H1 (cell line): ENCODE data around the gene ARHGEF11. TPM values are rescaled to one million over a fixed set of nuclear protein-coding genes. Genes with fewer than 3 reads are reported as not detected.
A peak's percentile ranks its signal among the peaks of the same experiment; 100 is the strongest.

Experiments
- HDAC2 ChIP-seq, 2 experiments: fragments of 300-600 bp in 1 of 2; sonication (generic) in 1 of 2; IDR thresholded peaks; 2 replicates each; pipeline ENCODE4 v1.6.1; 2011 to 2012; ENCODE audit warnings: low read depth in 2 of 2, low read length in 2 of 2, mild to moderate bottlenecking in 2 of 2, moderate library complexity in 2 of 2, borderline replicate concordance in 1 of 2, inconsistent platforms in 1 of 2
- RBBP5 ChIP-seq: IDR thresholded peaks from 2 replicates; pipeline ENCODE4 v1.7.1; 2012; ENCODE audit warnings: low read depth, mild to moderate bottlenecking, inconsistent platforms, low read length, moderate library complexity, borderline replicate concordance
- polyA plus RNA-seq, 7 experiments: library from polyadenylated mRNA; depleted of rRNA in 3 of 7; stranded (reverse) in 5 of 7; unstranded in 2 of 7; fragments of >200 nt in 5 of 7; fragments of 200-250 nt in 2 of 7; gene quantifications; 1 replicate in 5 of 7; 2 replicates in 1 of 7; 4 replicates in 1 of 7; pipeline versions ENCODE4 v1.2.1 to v1.2.3, GENCODE V29; 2011 to 2013; ENCODE audit warnings: missing spikeins in 2 of 7, mixed read lengths in 2 of 7
- total RNA-seq: library from RNA; stranded (reverse); fragmentation: NEBNext Ultra II Directional; extraction: Animal tissue kit (Norgen Biotek cat#: 25700); gene quantifications from 2 replicates; pipeline ENCODE4 v1.2.1, GENCODE V29; 2021

ARHGEF11 gene
- total and polyA plus RNA-seq, 2 of the 8 experiments (the other 6 are each of a cell fraction or from before 2014, with no cell fraction given), result 19.9 to 33.1 TPM

GRCh38 chr1:157045250-157046218 is at the start of gene ARHGEF11 (continued):
- TF ChIP-seq HDAC2 (IDR thresholded peaks at IDR 0.05; ENCODE audit: borderline replicate concordance in 1 of 2, low read depth in 2 of 2, low read length in 2 of 2) (peak in 1 of 2 experiments; percentile 44; a peak in 1 of 4 replicates), RBBP5 (peak; percentile 58; the same call in 1 of the 2 replicates)
